Duodenal mucosa (tissue), 2 donors: ENCODE results near the gene RBMY1D.
"Not testable (repeated sequence)": the region's sequence is repeated elsewhere in the genome, so short reads cannot be mapped to it uniquely, and the experiment has no call there.

ENCODE experiments used
- H3K27ac ChIP-seq: one replicate; pipeline ENCODE4 v1.7.0; 2013; ENCODE audit warnings: low read depth, low read length
- H3K27me3 ChIP-seq, 2 donors: one replicate each; pipeline ENCODE4 v1.7.0; 2013; ENCODE audit warnings: low read length in 2 of 2, control low read depth in 1 of 2; ENCODE audit not compliant: insufficient read depth in 2 of 2, control insufficient read depth in 1 of 2
- H3K36me3 ChIP-seq, 2 donors: one replicate each; pipeline ENCODE4 v1.7.0; 2013; ENCODE audit warnings: low read length in 2 of 2, control low read depth in 1 of 2; ENCODE audit not compliant: insufficient read depth in 2 of 2, control insufficient read depth in 1 of 2
- H3K4me1 ChIP-seq, 2 donors: one replicate each; pipeline ENCODE4 v1.7.0; 2013; ENCODE audit warnings: low read length in 2 of 2, control low read depth in 1 of 2; ENCODE audit not compliant: insufficient read depth in 2 of 2, control insufficient read depth in 1 of 2
- H3K4me3 ChIP-seq, 2 donors: one replicate each; pipeline ENCODE4 v1.7.0; 2013; ENCODE audit warnings: low read length in 2 of 2, low read depth in 1 of 2
- H3K9ac ChIP-seq, 2 donors: one replicate each; pipeline ENCODE4 v1.7.0; 2013; ENCODE audit warnings: low read length in 2 of 2, low read depth in 1 of 2
- H3K9me3 ChIP-seq, 2 donors: one replicate each; pipeline ENCODE4 v1.7.0; 2013; ENCODE audit warnings: low read length in 2 of 2, control low read depth in 1 of 2; ENCODE audit not compliant: control insufficient read depth in 1 of 2

The RBMY1D gene

DNA sequence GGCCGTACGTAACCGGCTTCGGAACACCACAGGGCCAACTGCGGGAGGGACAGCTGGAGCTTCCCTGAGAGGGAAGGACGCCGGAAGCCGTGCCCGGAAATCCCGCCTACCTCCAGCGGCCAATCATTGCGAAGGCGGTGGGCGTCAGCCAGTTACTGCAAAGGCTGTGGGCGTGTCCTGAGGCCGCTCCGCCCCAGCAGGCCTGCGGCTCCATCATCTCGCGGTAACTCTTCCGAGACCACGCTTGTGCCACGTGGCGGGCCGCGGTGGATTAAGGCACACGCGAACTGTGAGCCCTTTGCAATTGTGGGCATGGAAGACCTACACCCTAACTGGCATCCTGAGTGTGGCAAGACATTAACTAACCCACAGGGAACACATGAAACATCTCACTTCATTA lies at the start of gene RBMY1D:
TSS of gene RBMY1D (minus strand) at position 101 of the 400 bp plus-strand sequence. CDS start 2,013 bp downstream, outside the sequence.
- H3K27me3 ChIP-seq, H3K4me1 ChIP-seq, H3K4me3 ChIP-seq, H3K9ac ChIP-seq, H3K27ac ChIP-seq, H3K9me3 ChIP-seq, H3K36me3 ChIP-seq: not testable (repeated sequence)

DNA sequence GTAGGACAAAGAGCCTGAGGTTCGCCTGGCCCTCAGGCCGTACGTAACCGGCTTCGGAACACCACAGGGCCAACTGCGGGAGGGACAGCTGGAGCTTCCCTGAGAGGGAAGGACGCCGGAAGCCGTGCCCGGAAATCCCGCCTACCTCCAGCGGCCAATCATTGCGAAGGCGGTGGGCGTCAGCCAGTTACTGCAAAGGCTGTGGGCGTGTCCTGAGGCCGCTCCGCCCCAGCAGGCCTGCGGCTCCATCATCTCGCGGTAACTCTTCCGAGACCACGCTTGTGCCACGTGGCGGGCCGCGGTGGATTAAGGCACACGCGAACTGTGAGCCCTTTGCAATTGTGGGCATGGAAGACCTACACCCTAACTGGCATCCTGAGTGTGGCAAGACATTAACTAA lies 23.6 kb upstream of the RBMY1D start, which contains the start of gene RBMY1E:
TSS of gene RBMY1E (minus strand) at position 101 of the 400 bp plus-strand sequence. CDS start 1,978 bp downstream, outside the sequence.
- H3K4me1 ChIP-seq, H3K9ac ChIP-seq, H3K27me3 ChIP-seq, H3K36me3 ChIP-seq, H3K4me3 ChIP-seq, H3K9me3 ChIP-seq, H3K27ac ChIP-seq: not testable (repeated sequence)

DNA sequence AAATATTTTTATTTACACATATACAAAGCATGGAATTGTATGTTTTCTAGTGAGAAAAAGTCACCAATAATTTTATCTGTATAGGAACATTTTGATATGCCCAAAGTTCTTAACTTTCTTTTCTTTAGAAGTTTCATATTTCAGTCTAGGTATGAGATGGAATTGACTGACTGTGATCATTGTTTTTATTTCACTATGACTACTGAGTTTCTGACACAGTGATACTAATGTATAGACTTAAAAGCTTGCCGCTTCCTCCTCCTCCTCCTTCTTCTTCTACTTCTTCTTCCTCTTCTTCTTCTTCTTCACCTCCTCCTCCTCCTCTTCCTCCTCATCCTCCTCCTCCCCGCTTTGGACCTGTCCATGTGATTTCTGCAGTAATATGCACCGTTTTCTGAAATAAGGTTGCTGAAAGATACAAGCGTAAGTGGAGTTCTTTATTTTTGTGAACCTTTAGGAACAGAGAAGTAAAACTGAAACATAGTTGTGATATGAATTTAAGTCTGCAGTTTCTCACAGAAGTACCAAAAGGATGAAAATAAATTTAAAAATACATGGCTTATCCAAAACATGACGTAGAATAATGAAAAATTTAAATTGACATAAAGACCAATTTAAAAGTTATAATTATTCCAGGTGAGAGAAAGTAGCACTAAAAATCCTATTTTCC lies 24.8 kb downstream of the RBMY1D start:
- H3K9me3 ChIP-seq, H3K36me3 ChIP-seq, H3K4me1 ChIP-seq, H3K27ac ChIP-seq, H3K4me3 ChIP-seq, H3K27me3 ChIP-seq, H3K9ac ChIP-seq: not testable (repeated sequence)

DNA sequence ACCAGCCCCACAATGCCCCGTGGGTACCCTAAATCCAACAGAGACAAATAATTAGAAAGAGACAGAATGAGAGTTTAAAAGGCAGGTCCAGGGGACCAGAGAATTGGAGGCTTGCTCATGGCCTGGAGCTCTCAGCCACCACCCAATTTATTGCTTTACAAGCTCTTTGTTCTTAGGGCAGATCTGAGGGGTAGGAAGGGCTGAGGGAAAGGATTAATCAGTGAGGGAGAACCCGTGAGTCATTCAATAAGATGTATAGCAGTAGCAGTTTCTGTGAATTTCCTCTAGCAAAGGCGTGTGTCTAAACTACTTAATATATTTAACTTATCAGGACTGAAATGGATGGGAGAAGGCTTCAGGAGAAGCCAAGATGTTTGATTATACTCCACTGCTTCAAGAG lies 48.8 kb downstream of the RBMY1D start:
- H3K9me3 ChIP-seq = no peaks in the 10 kb centered on the region
- H3K4me3 ChIP-seq = no peak overlapping the region
- no peaks in the 10 kb centered on the region for H3K27me3 ChIP-seq
- peaks cover 0 to under 1% of the 10 kb centered on the region in 2 donors for H3K4me1 ChIP-seq
- no peak overlapping the region for H3K27ac ChIP-seq
- H3K36me3 ChIP-seq = no peaks in the 10 kb centered on the region
- no peak overlapping the region for H3K9ac ChIP-seq

DNA sequence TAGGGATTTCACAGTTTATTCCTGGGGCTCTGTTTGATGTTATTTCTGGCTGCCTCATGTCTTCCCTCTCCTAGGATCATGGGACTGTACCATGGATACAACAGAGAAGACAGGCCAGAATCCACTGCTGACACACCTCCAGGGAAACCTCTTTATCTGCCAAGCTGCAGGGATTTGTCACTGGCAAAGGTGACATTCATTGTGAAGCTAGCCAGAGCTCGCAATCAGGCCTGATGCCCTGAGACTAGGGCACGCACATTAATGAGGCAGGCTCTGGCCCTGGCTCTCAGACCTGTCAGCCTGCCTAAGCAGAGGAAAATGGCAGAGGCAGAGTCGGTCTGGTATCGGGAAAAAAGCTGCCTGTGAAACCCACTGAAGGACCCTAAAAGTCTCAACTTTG lies 52.2 kb downstream of the RBMY1D start:
- Histone ChIP-seq H3K27ac (no peak overlapping the region), H3K4me1 (peaks cover 0 to 3% of the 10 kb centered on the region in 2 donors), H3K9me3 (no peaks in the 10 kb centered on the region), H3K36me3 (no peaks in the 10 kb centered on the region), H3K27me3 (no peaks in the 10 kb centered on the region), H3K9ac (no peak overlapping the region), H3K4me3 (no peak overlapping the region)

DNA sequence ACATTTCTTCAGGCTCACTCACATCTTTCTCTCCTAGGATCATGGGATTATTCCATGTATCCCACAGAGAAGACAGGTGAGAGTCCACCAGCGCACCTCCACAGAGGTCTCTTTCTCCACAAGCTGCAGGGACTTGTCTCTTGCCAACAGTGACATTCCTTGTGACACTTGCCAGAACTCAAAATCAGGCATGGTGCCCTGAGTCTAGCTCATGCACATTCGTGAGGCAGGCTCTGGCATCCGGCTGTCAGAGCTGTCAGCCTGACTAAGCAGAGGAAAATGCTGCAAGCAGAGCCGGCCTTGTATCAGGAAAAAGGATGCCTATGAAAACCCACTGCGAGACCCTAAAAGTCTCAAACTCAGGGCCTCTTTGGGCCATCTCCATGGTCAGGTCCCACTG lies 54.8 kb downstream of the RBMY1D start:
- H3K27ac ChIP-seq = no peak overlapping the region

DNA sequence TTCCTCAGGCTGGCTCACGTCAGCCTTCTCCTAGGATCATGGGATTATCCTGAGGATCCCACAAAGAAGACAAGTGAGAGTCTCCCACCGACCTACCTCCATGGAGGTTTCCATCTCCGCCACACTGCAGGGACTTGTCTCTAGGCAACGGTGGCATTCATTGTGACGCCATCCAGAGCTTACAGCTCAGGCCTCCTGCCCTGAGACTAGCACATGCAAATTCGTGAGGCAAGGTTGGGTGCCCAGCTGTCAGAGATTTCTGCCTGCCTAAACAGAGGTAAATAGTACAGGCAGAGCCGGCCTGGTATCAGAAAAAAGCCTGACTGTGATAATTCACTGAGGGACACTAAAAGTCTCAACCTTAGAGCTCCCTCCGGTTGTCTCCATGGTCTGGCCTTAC lies 58.0 kb downstream of the RBMY1D start:
- Histone ChIP-seq H3K4me3 (no peak overlapping the region), H3K27me3 (no peaks in the 10 kb centered on the region), H3K36me3 (no peaks in the 10 kb centered on the region), H3K4me1 (peaks cover 0 to 3% of the 10 kb centered on the region in 2 donors), H3K9me3 (no peaks in the 10 kb centered on the region), H3K27ac (no peak overlapping the region), H3K9ac (no peak overlapping the region)

More for the DNA sequence above, 54.8 kb downstream of the RBMY1D start:
- peaks cover 0 to 3% of the 10 kb centered on the region in 2 donors for H3K4me1 ChIP-seq
- H3K9me3 ChIP-seq = no peaks in the 10 kb centered on the region
- no peaks in the 10 kb centered on the region for H3K27me3 ChIP-seq
- H3K4me3 ChIP-seq = no peak overlapping the region
- no peak overlapping the region for H3K9ac ChIP-seq
- H3K36me3 ChIP-seq = no peaks in the 10 kb centered on the region

DNA sequence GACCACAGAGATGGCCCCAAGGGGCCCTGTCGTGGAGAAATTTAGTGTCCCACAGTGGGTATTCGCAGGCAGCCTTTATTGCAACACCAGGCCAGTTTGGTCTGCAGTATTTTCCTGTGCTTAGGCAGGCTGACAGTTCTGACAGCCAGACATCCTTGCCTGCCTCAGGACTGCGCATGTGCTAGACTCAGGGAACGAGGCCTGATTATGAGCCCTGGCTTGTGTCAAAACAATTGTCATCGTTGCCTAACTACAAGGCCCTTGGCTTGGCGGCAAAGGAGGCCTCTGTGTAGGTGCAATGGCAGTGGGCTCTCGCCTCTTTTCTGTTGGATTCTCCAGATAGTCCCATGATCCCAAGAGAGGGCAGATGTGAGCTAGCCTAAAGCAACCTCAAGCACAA lies 59.3 kb downstream of the RBMY1D start:
- Histone ChIP-seq H3K27me3 (no peaks in the 10 kb centered on the region), H3K9me3 (no peaks in the 10 kb centered on the region), H3K27ac (no peak overlapping the region), H3K4me1 (no peaks in the 10 kb centered on the region), H3K9ac (no peak overlapping the region), H3K36me3 (no peaks in the 10 kb centered on the region), H3K4me3 (no peak overlapping the region)
